Osteocyte (in vitro differentiated cells): Measurements from ENCODE around the gene MTUS2. TPM values are rescaled to one million over a fixed set of nuclear protein-coding genes. Genes with fewer than 3 reads are reported as not detected.

Experiments used
- DNase-seq: peaks from one replicate; pipeline ENCODE4 v3.0.0; 2021; ENCODE audit warnings: mixed read lengths; ENCODE audit not compliant: unreplicated experiment; ENCODE audit errors: extremely low spot score
- H3K27ac Mint-ChIP-seq: one replicate; pipeline ENCODE4 v1.8.0; 2021; ENCODE audit warnings: mild to moderate bottlenecking, mixed read lengths; ENCODE audit not compliant: unreplicated experiment
- H3K27me3 Mint-ChIP-seq: one replicate; pipeline ENCODE4 v1.8.0; 2021; ENCODE audit warnings: mixed read lengths; ENCODE audit not compliant: unreplicated experiment
- H3K36me3 Mint-ChIP-seq: one replicate; pipeline ENCODE4 v1.8.0; 2021; ENCODE audit warnings: mixed read lengths; ENCODE audit not compliant: unreplicated experiment
- H3K4me1 Mint-ChIP-seq: one replicate; pipeline ENCODE4 v1.8.0; 2021; ENCODE audit warnings: mixed read lengths; ENCODE audit not compliant: unreplicated experiment
- H3K4me3 Mint-ChIP-seq: one replicate; pipeline ENCODE4 v1.8.0; 2021; ENCODE audit warnings: mild to moderate bottlenecking, moderate library complexity, mixed read lengths; ENCODE audit not compliant: unreplicated experiment
- H3K9me3 Mint-ChIP-seq: one replicate; pipeline ENCODE4 v1.8.0; 2021; ENCODE audit warnings: mixed read lengths; ENCODE audit not compliant: unreplicated experiment
- CTCF ChIP-seq: fragments of 200-600 bp; sonication (generic); IDR thresholded peaks from 2 replicates; pipeline ENCODE4 v1.5.0; 2021; ENCODE audit warnings: antibody characterized with exemption, mild to moderate bottlenecking, moderate library complexity
- total RNA-seq: library from RNA; stranded (reverse); gene quantifications from 2 replicates; pipeline ENCODE4 v1.2.1, GENCODE V29; 2021

Gene MTUS2
- total RNA-seq, 1 donor from 2014 or later, result 0.05 TPM

GRCh38 chr13:28822801-28823200 is 2.7 kb downstream of the MTUS2 start:
- Mint-ChIP-seq H3K27me3 (peaks cover 54% of the 10 kb centered on the region), H3K9me3 (no peaks in the 10 kb centered on the region), H3K27ac (no peak overlapping the region), H3K4me1 (peaks cover 8% of the 10 kb centered on the region), H3K36me3 (no peaks in the 10 kb centered on the region), H3K4me3 (no peak overlapping the region)
- TF ChIP-seq CTCF, result no peak
- DNase-seq, result no peak

- H3K4me3 Mint-ChIP-seq, result no peak overlapping the region
- peaks cover 41% of the 10 kb centered on the region for H3K27me3 Mint-ChIP-seq
- H3K27ac Mint-ChIP-seq, result no peak overlapping the region
- peaks cover 14% of the 10 kb centered on the region for H3K9me3 Mint-ChIP-seq
- H3K36me3 Mint-ChIP-seq, result no peaks in the 10 kb centered on the region
- no peak for DNase-seq
- no peak for TF ChIP-seq CTCF
- peaks cover 4% of the 10 kb centered on the region for H3K4me1 Mint-ChIP-seq
Measured at GRCh38 chr13:28825379-28825778, 5.2 kb downstream of the MTUS2 start.

- Mint-ChIP-seq H3K27me3 (peaks cover 33% of the 10 kb centered on the region), H3K9me3 (peaks cover 24% of the 10 kb centered on the region), H3K36me3 (no peaks in the 10 kb centered on the region), H3K27ac (no peak overlapping the region), H3K4me1 (no peaks in the 10 kb centered on the region), H3K4me3 (no peak overlapping the region)
- no peak for DNase-seq
- no peak for TF ChIP-seq CTCF
Measured at GRCh38 chr13:28826368-28826767, 6.2 kb downstream of the MTUS2 start.

GRCh38 chr13:28830580-28830979 is 10.4 kb downstream of the MTUS2 start:
- H3K9me3 Mint-ChIP-seq, result peaks cover 25% of the 10 kb centered on the region
- DNase-seq, result no peak
- TF ChIP-seq CTCF, result no peak
- peaks cover 15% of the 10 kb centered on the region for H3K27me3 Mint-ChIP-seq
- no peak overlapping the region for H3K4me3 Mint-ChIP-seq
- H3K4me1 Mint-ChIP-seq, result no peaks in the 10 kb centered on the region
- H3K36me3 Mint-ChIP-seq, result no peaks in the 10 kb centered on the region
- H3K27ac Mint-ChIP-seq, result no peak overlapping the region

- peaks cover 15% of the 10 kb centered on the region for H3K27me3 Mint-ChIP-seq
- H3K27ac Mint-ChIP-seq, result no peak overlapping the region
- no peaks in the 10 kb centered on the region for H3K36me3 Mint-ChIP-seq
- H3K4me1 Mint-ChIP-seq, result no peaks in the 10 kb centered on the region
- H3K9me3 Mint-ChIP-seq, result peaks cover 25% of the 10 kb centered on the region
- DNase-seq, result no peak
- H3K4me3 Mint-ChIP-seq, result no peak overlapping the region
- no peak for TF ChIP-seq CTCF
Measured at GRCh38 chr13:28831117-28831516, 11.0 kb downstream of the MTUS2 start.
